D721Med (cell line): ENCODE data around the gene SMO.
"Not testable (repeated sequence)": the region's sequence is repeated elsewhere in the genome, so short reads cannot be mapped to it uniquely, and the experiment has no call there.

Source experiments
- DNase-seq: peaks from one replicate; pipeline ENCODE4 v3.0.0; 2011; ENCODE audit warnings: low spot score; ENCODE audit not compliant: insufficient read length
- FAIRE-seq: peaks from 2 replicates; lab custom pipeline; 2011; peaks lifted over from hg19 to GRCh38; lab: Jason Lieb, UNC
- CTCF ChIP-seq: IDR thresholded peaks from 2 replicates; pipeline ENCODE4 v1.5.1; 2012; ENCODE audit warnings: mild to moderate bottlenecking, control low read depth; ENCODE audit not compliant: insufficient read depth; ENCODE audit errors: missing control alignments

Gene SMO

DNA sequence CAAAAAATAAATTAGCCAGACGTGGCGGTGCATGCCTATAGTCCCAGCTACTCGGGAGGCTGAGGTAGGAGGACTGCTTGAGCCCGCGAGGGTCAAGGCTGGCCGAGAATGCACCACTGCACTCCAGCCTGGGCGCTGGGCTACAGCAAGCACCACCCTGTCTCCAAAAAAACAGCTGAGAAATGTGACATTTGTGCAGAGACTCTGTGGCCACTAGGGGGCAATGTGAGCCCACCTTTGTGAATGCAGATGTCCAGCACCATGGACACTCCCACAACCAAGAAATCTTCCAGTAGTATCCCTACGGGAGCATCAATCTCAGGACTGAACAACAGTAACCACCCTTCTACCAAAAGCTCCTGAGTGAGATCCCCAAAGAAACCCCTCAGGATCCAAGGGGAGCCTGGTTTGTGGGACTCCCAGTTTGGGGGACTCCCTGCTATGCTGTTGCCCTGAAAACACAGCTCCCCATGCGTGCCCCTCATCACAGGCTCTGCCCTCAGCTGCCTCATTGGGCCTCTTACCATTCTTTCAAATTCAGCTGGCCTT lies 30.2 kb downstream of the SMO start:
- peak; percentile 82 for FAIRE-seq
- TF ChIP-seq CTCF, result peak; percentile 98
- DNase-seq, result peak; percentile 82

DNA sequence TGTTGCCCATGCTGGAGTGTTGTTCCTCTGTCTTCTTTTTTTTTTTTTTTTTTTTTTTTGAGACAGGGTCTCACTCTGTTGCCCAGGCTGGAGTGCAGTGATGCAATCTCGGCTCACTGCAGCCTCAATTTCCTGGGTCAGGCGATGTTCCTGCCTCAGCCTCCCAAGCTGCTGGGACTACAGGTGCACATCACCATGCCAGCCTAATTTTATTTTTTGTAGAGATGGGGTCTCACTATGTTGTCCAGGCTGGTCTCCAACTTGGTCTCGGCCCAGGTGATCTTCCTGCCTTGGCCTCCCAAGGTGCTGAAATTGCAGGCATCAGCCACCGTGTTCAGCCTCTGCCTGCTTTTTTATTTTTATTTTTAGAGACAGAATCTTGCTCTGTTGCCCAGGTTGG lies 30.7 kb downstream of the SMO start:
- not testable (repeated sequence) for FAIRE-seq

DNA sequence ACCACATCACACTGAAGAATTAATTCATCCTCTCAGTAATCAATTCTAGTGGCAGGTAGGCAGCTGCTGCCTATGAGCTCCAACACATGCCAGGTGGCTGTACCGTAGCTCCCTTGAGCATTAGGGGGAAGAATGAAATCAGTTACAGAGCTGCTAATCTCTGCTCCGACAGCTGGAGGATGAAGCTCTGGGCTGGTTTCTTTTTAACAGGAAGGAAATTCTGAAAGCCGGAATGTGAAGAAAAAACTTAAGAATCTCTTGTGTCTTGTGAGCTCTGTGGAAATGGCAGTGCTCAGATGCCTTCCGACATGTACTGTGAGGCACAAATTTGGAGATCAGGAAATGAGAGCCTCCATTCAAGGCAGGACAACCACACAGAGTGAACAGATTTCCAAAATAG lies 33.6 kb downstream of the SMO start:
- no peak for FAIRE-seq
- DNase-seq, result peak; percentile 68

More for the DNA sequence above, 30.7 kb downstream of the SMO start:
- DNase-seq, result not testable (repeated sequence)

DNA sequence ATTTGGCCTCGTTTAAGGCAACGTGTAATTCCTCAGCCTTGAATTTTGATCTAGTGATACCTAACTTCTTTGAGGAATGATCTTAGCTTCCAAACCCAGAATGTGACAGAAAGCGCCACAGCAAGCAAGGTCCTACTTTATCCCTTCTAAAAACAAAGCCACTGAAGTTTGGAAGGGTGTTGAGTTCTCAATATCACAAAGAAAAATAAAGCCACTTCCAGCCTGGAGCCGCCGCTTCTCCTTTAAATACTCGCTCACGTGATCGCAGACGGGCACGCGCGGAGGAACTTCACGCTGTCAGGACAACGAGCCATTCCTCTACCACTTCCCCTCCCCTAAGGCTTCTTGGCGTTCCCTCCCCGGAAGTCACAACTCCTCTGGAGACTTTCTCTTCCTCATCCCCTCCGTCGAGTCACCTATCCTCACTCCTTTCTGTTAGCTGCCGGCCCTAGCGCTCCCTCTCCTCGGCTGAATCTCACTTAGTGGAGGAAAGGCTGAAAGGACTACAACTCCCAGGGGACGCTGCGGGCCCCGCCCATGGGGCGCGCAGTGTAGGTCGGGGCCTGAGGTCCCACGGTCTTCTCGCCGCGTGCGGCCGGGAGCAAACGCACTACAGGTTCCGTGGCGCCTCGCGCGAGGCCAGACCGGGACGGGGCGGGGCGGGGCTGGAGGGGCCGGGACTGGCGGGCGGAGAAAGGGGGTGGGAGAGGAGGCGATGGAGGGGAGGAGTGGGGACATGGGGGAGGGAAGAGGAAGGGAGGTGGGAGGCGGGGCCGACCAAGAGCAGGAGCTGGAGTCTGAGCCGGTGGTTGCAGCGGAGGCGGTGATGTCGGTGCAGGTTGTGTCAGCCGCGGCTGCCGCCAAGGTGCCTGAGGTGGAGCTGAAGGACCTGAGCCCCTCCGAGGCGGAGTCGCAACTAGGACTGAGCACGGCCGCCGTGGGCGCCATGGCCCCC lies 36.1 kb downstream of the SMO start, which contains the start of gene AHCYL2:
Gene AHCYL2 (plus strand): TSS at position 780 of the 955 bp plus-strand sequence.
- no peak for FAIRE-seq
- DNase-seq, result peak; percentile 68
- no peak for TF ChIP-seq CTCF

More for the DNA sequence above, 33.6 kb downstream of the SMO start:
- no peak for TF ChIP-seq CTCF

- no peak for TF ChIP-seq CTCF
These were observed 36.9 kb downstream of the SMO start for GRCh38 chr7:129225206-129225930.

DNA sequence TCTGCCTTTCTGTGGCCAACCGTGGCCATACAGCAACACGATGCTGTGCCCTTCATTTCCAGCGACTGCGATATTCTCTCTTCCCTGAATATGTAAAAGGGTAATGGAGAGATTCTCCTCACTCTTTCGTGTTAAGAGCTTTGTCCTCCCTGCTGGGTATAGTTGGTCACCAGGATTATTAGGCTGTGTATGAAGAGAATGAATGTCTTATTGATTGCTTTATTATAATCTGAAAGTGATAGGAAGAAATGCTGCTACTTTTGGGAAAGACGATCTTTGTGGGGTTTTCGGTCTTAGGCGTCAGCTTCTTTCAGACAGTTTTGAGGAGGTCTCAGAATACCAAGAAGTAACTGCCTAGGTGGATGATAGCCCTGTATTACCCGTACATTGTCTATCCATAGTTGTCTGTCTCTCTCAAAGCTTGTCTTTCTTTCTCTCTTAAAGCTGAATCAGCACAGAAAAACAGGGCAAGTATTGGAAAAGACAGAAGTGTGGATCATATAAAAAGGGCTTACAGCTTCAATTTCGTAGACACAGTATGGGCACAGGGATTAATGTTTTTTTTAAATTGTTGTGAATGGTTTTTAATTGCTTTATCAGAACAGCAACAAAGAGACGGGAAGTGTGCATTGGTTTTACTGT lies 37.6 kb downstream of the SMO start:
- no peak for DNase-seq
- TF ChIP-seq CTCF, result no peak
- FAIRE-seq, result no peak

More at GRCh38 chr7:129225206-129225930, 36.9 kb downstream of the SMO start:
- FAIRE-seq (no peak), DNase-seq (no peak)
